OCI-LY1 (cell line): ENCODE results near the gene MED13L.

Experiments used
- H2AFZ ChIP-seq: fragments of 200-600 bp; sonication (generic), shearing (Covaris generic); 2 replicates; pipeline ENCODE4 v1.6.0; 2014; ENCODE audit warnings: antibody characterized with exemption, mild to moderate bottlenecking, low read length
- H3F3A ChIP-seq: fragments of 200-600 bp; sonication (generic), shearing (Covaris generic); 2 replicates; pipeline ENCODE4 v1.6.0; 2014; ENCODE audit warnings: mild to moderate bottlenecking, antibody characterized with exemption, low read length, moderate library complexity; ENCODE audit not compliant: insufficient read depth
- H3K27ac ChIP-seq: fragments of 200-600 bp; sonication (generic); 2 replicates; pipeline ENCODE4 v1.5.1; 2014; ENCODE audit warnings: low read length, mixed run types, mild to moderate bottlenecking, low read depth; ENCODE audit not compliant: poor library complexity, severe bottlenecking
- H3K27me3 ChIP-seq: fragments of 200-600 bp; sonication (generic); 2 replicates; pipeline ENCODE4 v1.6.0; 2014; ENCODE audit warnings: antibody characterized with exemption, mild to moderate bottlenecking, low read length, moderate library complexity; ENCODE audit not compliant: insufficient read depth
- H3K36me3 ChIP-seq: fragments of 200-600 bp; sonication (generic); 2 replicates; pipeline ENCODE4 v1.6.1; 2014; ENCODE audit warnings: mild to moderate bottlenecking, antibody characterized with exemption, low read length, moderate library complexity, mixed read lengths; ENCODE audit not compliant: insufficient read depth
- H3K4me1 ChIP-seq: fragments of 200-600 bp; sonication (generic); 2 replicates; pipeline ENCODE4 v1.5.1; 2014; ENCODE audit warnings: mild to moderate bottlenecking, low read length, moderate library complexity; ENCODE audit not compliant: insufficient read depth, severe bottlenecking
- H3K4me2 ChIP-seq: fragments of 200-600 bp; sonication (generic), shearing (Covaris generic); 2 replicates; pipeline ENCODE4 v1.6.1; 2014; ENCODE audit warnings: low read length
- H3K4me3 ChIP-seq: fragments of 200-600 bp; sonication (generic); 2 replicates; pipeline ENCODE4 v1.5.1; 2014; ENCODE audit warnings: low read length, low read depth, mild to moderate bottlenecking, mixed read lengths; ENCODE audit not compliant: poor library complexity, severe bottlenecking
- H3K79me2 ChIP-seq: fragments of 200-600 bp; shearing (Covaris generic); 2 replicates; pipeline ENCODE4 v1.6.1; 2016; ENCODE audit warnings: mixed run types, low read length, mixed read lengths; ENCODE audit not compliant: insufficient read depth
- H3K9ac ChIP-seq: fragments of 200-600 bp; sonication (generic), shearing (Covaris generic); 2 replicates; pipeline ENCODE4 v1.6.1; 2014; ENCODE audit warnings: mild to moderate bottlenecking, low read length, mixed read lengths
- H3K9me2 ChIP-seq: fragments of 200-600 bp; sonication (generic), shearing (Covaris generic); 2 replicates; pipeline ENCODE4 v1.6.1; 2014; ENCODE audit warnings: low read depth, mild to moderate bottlenecking, low read length, mixed read lengths
- H3K9me3 ChIP-seq: fragments of 200-600 bp; shearing (Covaris generic); 2 replicates; pipeline ENCODE4 v1.6.1; 2014; ENCODE audit warnings: low read length, mixed read lengths
- H4K20me1 ChIP-seq: fragments of 200-600 bp; sonication (generic), shearing (Covaris generic); 2 replicates; pipeline ENCODE4 v1.6.0; 2016; ENCODE audit warnings: mild to moderate bottlenecking, low read length; ENCODE audit not compliant: insufficient read depth
- EZH2 ChIP-seq: fragments of 200-600 bp; sonication (generic), shearing (Covaris generic); IDR thresholded peaks from 2 replicates; pipeline ENCODE4 v1.8.0; 2017; ENCODE audit warnings: borderline replicate concordance, mixed run types, mild to moderate bottlenecking, antibody characterized with exemption, low read length, moderate library complexity, mixed read lengths
- TF ChIP-seq, protein P1 (sequence below): fragments of 200-600 bp; sonication (generic), shearing (Covaris generic); IDR thresholded peaks from 2 replicates; pipeline ENCODE4 v1.5.1; 2017; ENCODE audit warnings: mild to moderate bottlenecking, antibody characterized with exemption, low read length, moderate library complexity, mixed read lengths

MED13L gene

DNA sequence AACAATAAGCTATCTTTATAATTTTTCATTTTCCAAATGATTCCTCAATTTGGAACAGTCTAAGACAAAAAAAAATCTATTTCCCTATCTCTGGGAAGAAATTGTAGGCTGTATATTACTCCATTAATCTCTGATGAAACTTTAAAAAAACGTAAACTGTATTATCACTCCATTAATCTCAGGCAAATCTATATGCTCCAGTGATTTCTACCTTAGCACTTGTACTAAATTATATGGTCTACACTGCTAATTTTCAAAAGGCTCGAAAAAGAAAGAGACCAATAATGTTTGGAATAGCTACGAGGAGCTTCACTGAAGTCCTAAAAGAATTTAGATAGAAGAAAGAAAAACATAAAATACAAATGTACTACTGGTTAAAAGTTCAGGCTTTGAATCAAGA is 19.7 kb downstream of the MED13L start:
- TF ChIP-seq, protein P1, sequence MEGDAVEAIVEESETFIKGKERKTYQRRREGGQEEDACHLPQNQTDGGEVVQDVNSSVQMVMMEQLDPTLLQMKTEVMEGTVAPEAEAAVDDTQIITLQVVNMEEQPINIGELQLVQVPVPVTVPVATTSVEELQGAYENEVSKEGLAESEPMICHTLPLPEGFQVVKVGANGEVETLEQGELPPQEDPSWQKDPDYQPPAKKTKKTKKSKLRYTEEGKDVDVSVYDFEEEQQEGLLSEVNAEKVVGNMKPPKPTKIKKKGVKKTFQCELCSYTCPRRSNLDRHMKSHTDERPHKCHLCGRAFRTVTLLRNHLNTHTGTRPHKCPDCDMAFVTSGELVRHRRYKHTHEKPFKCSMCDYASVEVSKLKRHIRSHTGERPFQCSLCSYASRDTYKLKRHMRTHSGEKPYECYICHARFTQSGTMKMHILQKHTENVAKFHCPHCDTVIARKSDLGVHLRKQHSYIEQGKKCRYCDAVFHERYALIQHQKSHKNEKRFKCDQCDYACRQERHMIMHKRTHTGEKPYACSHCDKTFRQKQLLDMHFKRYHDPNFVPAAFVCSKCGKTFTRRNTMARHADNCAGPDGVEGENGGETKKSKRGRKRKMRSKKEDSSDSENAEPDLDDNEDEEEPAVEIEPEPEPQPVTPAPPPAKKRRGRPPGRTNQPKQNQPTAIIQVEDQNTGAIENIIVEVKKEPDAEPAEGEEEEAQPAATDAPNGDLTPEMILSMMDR, result no peak
- no peak for TF ChIP-seq EZH2
- no peak overlapping the region for H2AFZ ChIP-seq
- H3K9me3 ChIP-seq, result no peaks in the 10 kb centered on the region
- H3K4me3 ChIP-seq, result no peak overlapping the region
- H3K9me2 ChIP-seq, result no peaks in the 10 kb centered on the region
- no peak overlapping the region for H3K9ac ChIP-seq
- H3K4me1 ChIP-seq, result peaks cover 6% of the 10 kb centered on the region
- H3K27ac ChIP-seq, result no peak overlapping the region
- no peaks in the 10 kb centered on the region for H3F3A ChIP-seq
- no peak overlapping the region for H3K4me2 ChIP-seq
- H3K36me3 ChIP-seq, result no peaks in the 10 kb centered on the region
- no peaks in the 10 kb centered on the region for H3K27me3 ChIP-seq
- no peaks in the 10 kb centered on the region for H4K20me1 ChIP-seq
- H3K79me2 ChIP-seq, result peaks cover 57% of the 10 kb centered on the region

DNA sequence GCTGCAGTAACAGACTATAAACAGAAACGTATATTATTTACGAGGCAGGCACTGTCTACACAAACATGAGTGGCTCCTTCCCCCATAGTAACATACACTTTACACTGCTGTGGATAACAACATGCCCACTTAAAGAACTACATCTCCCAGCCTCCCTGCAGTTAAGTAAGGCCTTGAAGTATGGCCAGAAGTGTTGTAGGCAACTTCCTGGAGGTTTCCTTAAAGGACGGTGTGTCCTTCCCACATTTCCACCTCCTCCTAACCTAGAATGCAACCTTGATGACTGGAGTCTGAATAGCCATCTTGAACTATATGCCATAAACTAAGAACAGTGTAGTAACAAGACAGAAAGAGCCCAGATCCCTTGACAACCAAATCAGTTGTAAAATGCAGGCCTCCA is 20.3 kb downstream of the MED13L start:
- Histone ChIP-seq H3K9me3 (no peaks in the 10 kb centered on the region), H3K79me2 (peaks cover 56% of the 10 kb centered on the region), H3K4me3 (no peak overlapping the region), H3K4me1 (peaks cover 6% of the 10 kb centered on the region), H3K27ac (no peak overlapping the region), H3K9ac (no peak overlapping the region), H3K36me3 (no peaks in the 10 kb centered on the region), H3K27me3 (no peaks in the 10 kb centered on the region), H3K9me2 (no peaks in the 10 kb centered on the region), H4K20me1 (no peaks in the 10 kb centered on the region), H3K4me2 (peak overlapping the region; percentile 13; the same call in 1 of the 2 replicates), H3F3A (no peaks in the 10 kb centered on the region), H2AFZ (no peak overlapping the region)
- TF ChIP-seq, protein P1, result no peak
- no peak for TF ChIP-seq EZH2

DNA sequence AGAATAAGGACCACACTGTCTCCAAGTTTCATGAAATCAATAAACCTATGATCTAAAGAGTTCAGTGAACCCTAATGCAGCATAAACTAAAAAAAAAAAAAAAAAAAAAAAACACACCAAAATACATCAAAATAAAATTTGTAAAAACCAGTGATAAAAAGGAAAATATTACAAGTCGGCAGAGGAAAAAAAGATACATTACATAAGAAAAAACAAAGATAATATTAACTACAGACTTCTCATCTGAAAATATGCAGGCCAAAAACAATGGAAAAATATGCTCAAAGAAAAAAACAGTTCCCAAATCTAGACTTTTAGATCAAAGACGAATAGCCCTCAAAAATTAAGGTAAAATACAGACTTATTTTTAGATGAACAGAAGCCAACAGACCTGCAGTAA is 27.6 kb downstream of the MED13L start:
- Histone ChIP-seq H3K9ac (no peak overlapping the region), H3F3A (no peaks in the 10 kb centered on the region), H3K4me3 (no peak overlapping the region), H3K4me2 (no peak overlapping the region), H3K36me3 (no peaks in the 10 kb centered on the region), H3K9me2 (no peaks in the 10 kb centered on the region), H3K79me2 (peaks cover 62% of the 10 kb centered on the region), H4K20me1 (no peaks in the 10 kb centered on the region), H3K9me3 (no peaks in the 10 kb centered on the region; the same call in 1 of the 2 replicates), H3K27me3 (no peaks in the 10 kb centered on the region), H3K4me1 (peaks cover 12% of the 10 kb centered on the region), H3K27ac (no peak overlapping the region), H2AFZ (no peak overlapping the region)
- TF ChIP-seq EZH2, result no peak
- TF ChIP-seq, protein P1, result no peak
